H1 (cell line): ENCODE data around the gene ZBTB43. TPM values are rescaled to one million over a fixed set of nuclear protein-coding genes. Genes with fewer than 3 reads are reported as not detected.

ENCODE experiments used
- CHD1 ChIP-seq: IDR thresholded peaks from 2 replicates; pipeline ENCODE4 v1.6.1; 2012; ENCODE audit warnings: low read depth, low read length, improper control_type of control experiment
- HDAC6 ChIP-seq: IDR thresholded peaks from one replicate; pipeline ENCODE4 v1.7.1; 2012; ENCODE audit warnings: low read depth, mild to moderate bottlenecking, inconsistent platforms, low read length, moderate library complexity
- JUN ChIP-seq: IDR thresholded peaks from 2 replicates; pipeline ENCODE4 v1.6.1; 2011; ENCODE audit warnings: low read depth, mild to moderate bottlenecking, improper control_type of control experiment, low read length
- NANOG ChIP-seq: IDR thresholded peaks from 2 replicates; pipeline ENCODE4 v1.6.1; 2011; ENCODE audit warnings: low read length, low read depth, mild to moderate bottlenecking, inconsistent platforms; ENCODE audit not compliant: insufficient read depth, poor library complexity, severe bottlenecking
- SIRT6 ChIP-seq: IDR thresholded peaks from one replicate; pipeline ENCODE4 v1.7.1; 2012; ENCODE audit warnings: low read length, inconsistent platforms
- SP4 ChIP-seq: IDR thresholded peaks from 2 replicates; pipeline ENCODE4 v1.6.1; 2012; ENCODE audit warnings: low read length, inconsistent platforms
- SUZ12 ChIP-seq: fragments of 200-600 bp; sonication (generic); IDR thresholded peaks from 2 replicates; pipeline ENCODE4 v1.6.1; 2012; ENCODE audit warnings: mild to moderate bottlenecking, inconsistent platforms, low read length, moderate library complexity, mixed read lengths
- polyA plus RNA-seq, 7 experiments: library from polyadenylated mRNA; depleted of rRNA in 3 of 7; stranded (reverse) in 5 of 7; unstranded in 2 of 7; fragments of >200 nt in 5 of 7; fragments of 200-250 nt in 2 of 7; gene quantifications; 1 replicate in 5 of 7; 2 replicates in 1 of 7; 4 replicates in 1 of 7; pipeline versions ENCODE4 v1.2.1 to v1.2.3, GENCODE V29; 2011 to 2013; ENCODE audit warnings: missing spikeins in 2 of 7, mixed read lengths in 2 of 7
- total RNA-seq: library from RNA; stranded (reverse); fragmentation: NEBNext Ultra II Directional; extraction: Animal tissue kit (Norgen Biotek cat#: 25700); gene quantifications from 2 replicates; pipeline ENCODE4 v1.2.1, GENCODE V29; 2021

ZBTB43 gene
- total and polyA plus RNA-seq, 2 of the 8 experiments (the other 6 are each of a cell fraction or from before 2014, with no cell fraction given) = 4.1 to 16.7 TPM

DNA sequence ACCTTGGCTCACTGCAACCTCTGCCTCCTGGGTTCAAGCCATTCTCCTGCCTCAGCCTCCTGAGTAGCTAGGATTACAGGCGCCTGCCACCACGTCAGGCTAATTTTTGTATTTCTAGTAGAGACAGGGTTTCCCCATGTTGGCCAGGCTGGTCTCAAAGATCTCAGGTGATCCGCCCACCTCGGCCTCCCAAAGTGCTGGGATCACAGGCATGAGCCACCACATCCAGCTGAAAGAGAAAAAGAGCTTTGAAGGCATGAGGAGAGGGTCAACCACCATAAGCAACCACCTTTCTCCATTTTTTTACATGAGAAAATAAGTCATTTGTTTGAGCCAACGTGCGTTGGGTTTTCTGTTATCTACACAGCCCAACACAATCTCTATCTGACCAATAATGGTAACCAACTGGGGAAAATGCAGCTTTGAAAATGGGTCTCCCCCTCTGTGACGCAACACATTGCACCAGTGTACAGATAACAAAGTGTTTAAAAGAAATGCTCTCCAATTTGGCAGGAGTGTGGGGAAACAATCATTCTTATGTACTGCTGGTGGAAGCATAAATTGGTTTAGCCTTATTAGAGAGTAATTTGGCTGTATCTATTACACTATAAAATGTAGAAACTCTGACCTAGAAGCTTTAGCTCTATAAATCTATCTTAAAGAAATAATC lies 45.8 kb upstream of the ZBTB43 start (continued):
- TF ChIP-seq SP4 (no peak), SIRT6 (no peak), JUN (no peak), SUZ12 (no peak), NANOG (no peak), CHD1 (no peak), HDAC6 (no peak)
